ENCODE results near the gene ZW10.
A peak's percentile ranks its signal among the peaks of the same experiment; 100 is the strongest.

ZW10 gene

GRCh38 chr11:113730887-113731726 is 42.4 kb downstream of the ZW10 start:
- H3K4me2 ChIP-seq (ENCODE audit: insufficient read depth, low read length) = no peak overlapping the region
- peaks cover 32% of the 10 kb centered on the region for H3K36me3 ChIP-seq (ENCODE audit: insufficient read depth, low read length)
- H3K4me1 ChIP-seq (ENCODE audit: insufficient read depth, low read length) = no peaks in the 10 kb centered on the region
- no peak overlapping the region for H2AFZ ChIP-seq (ENCODE audit: low read depth, low read length)
- no peak for DNase-seq
- no peak overlapping the region for H3K27ac ChIP-seq (ENCODE audit: low read length)
- no peaks in the 10 kb centered on the region for H3K27me3 ChIP-seq (ENCODE audit: insufficient read depth, low read length, poor library complexity)
- H3K79me2 ChIP-seq (ENCODE audit: insufficient read depth, low read length) = no peaks in the 10 kb centered on the region
- TF ChIP-seq CTCF (IDR thresholded peaks at IDR 0.05; ENCODE audit: borderline replicate concordance, extremely low read depth, low read length, poor library complexity, severe bottlenecking) (peak; percentile 43), EZH2 (IDR thresholded peaks at IDR 0.05; ENCODE audit: borderline replicate concordance, low read depth, low read length, severe bottlenecking) (no peak)
- H3K9me3 ChIP-seq (ENCODE audit: insufficient read depth, low read length, severe bottlenecking) = no peaks in the 10 kb centered on the region
- H4K20me1 ChIP-seq (ENCODE audit: insufficient read depth, low read length) = no peaks in the 10 kb centered on the region
- no peak overlapping the region for H3K4me3 ChIP-seq (ENCODE audit: low read depth in 1 of 2, low read length in 2 of 2)
- ATAC-seq (ENCODE audit: insufficient read depth, low read depth) = no peak
- H3K9ac ChIP-seq (ENCODE audit: low read depth, low read length) = no peak overlapping the region

GRCh38 chr11:113729456-113729855 is 44.0 kb downstream of the ZW10 start:
- Histone ChIP-seq H3K27me3 (ENCODE audit: insufficient read depth, low read length, poor library complexity) (no peaks in the 10 kb centered on the region), H3K4me3 (ENCODE audit: low read depth in 1 of 2, low read length in 2 of 2) (no peak overlapping the region), H4K20me1 (ENCODE audit: insufficient read depth, low read length) (no peaks in the 10 kb centered on the region), H2AFZ (ENCODE audit: low read depth, low read length) (no peak overlapping the region), H3K9me3 (ENCODE audit: insufficient read depth, low read length, severe bottlenecking) (no peaks in the 10 kb centered on the region), H3K4me2 (ENCODE audit: insufficient read depth, low read length) (no peak overlapping the region), H3K79me2 (ENCODE audit: insufficient read depth, low read length) (no peaks in the 10 kb centered on the region), H3K27ac (ENCODE audit: low read length) (no peak overlapping the region), H3K4me1 (ENCODE audit: insufficient read depth, low read length) (no peaks in the 10 kb centered on the region), H3K36me3 (ENCODE audit: insufficient read depth, low read length) (peaks cover 23% of the 10 kb centered on the region), H3K9ac (ENCODE audit: low read depth, low read length) (no peak overlapping the region)
- ATAC-seq (ENCODE audit: insufficient read depth, low read depth) = no peak
- DNase-seq = no peak
- TF ChIP-seq CTCF (IDR thresholded peaks at IDR 0.05; ENCODE audit: borderline replicate concordance, extremely low read depth, low read length, poor library complexity, severe bottlenecking) = no peak
- TF ChIP-seq EZH2 (IDR thresholded peaks at IDR 0.05; ENCODE audit: borderline replicate concordance, low read depth, low read length, severe bottlenecking) = no peak

GRCh38 chr11:113728814-113729213 is 44.7 kb downstream of the ZW10 start:
- Histone ChIP-seq H3K9me3 (ENCODE audit: insufficient read depth, low read length, severe bottlenecking) (no peaks in the 10 kb centered on the region), H3K4me2 (ENCODE audit: insufficient read depth, low read length) (no peak overlapping the region), H3K36me3 (ENCODE audit: insufficient read depth, low read length) (peaks cover 17% of the 10 kb centered on the region), H3K27ac (ENCODE audit: low read length) (no peak overlapping the region), H3K4me1 (ENCODE audit: insufficient read depth, low read length) (no peaks in the 10 kb centered on the region), H4K20me1 (ENCODE audit: insufficient read depth, low read length) (no peaks in the 10 kb centered on the region), H3K27me3 (ENCODE audit: insufficient read depth, low read length, poor library complexity) (no peaks in the 10 kb centered on the region), H3K4me3 (ENCODE audit: low read depth in 1 of 2, low read length in 2 of 2) (no peak overlapping the region), H3K79me2 (ENCODE audit: insufficient read depth, low read length) (no peaks in the 10 kb centered on the region), H2AFZ (ENCODE audit: low read depth, low read length) (no peak overlapping the region), H3K9ac (ENCODE audit: low read depth, low read length) (no peak overlapping the region)
- DNase-seq (no peak), ATAC-seq (ENCODE audit: insufficient read depth, low read depth) (no peak)
- TF ChIP-seq EZH2 (IDR thresholded peaks at IDR 0.05; ENCODE audit: borderline replicate concordance, low read depth, low read length, severe bottlenecking) (no peak), CTCF (IDR thresholded peaks at IDR 0.05; ENCODE audit: borderline replicate concordance, extremely low read depth, low read length, poor library complexity, severe bottlenecking) (no peak)

Measured in DND-41 (cell line).